K562 (cell line): ENCODE data around the gene NR2C2AP. TPM values are rescaled to one million over a fixed set of nuclear protein-coding genes. Genes with fewer than 3 reads are reported as not detected.
A peak's percentile ranks its signal among the peaks of the same experiment; 100 is the strongest.

Experiments
- ADNP ChIP-seq: fragments of 200-800 bp; sonication (Bioruptor generic); IDR thresholded peaks from 2 replicates; pipeline ENCODE4 v1.6.1; 2016; ENCODE audit warnings: missing genetic modification characterization, missing compliant biosample characterization
- ARID1B ChIP-seq: fragments of 450-650 bp; IDR thresholded peaks from 2 replicates; pipeline ENCODE4 v1.6.1; 2016; ENCODE audit warnings: antibody characterized with exemption, mild to moderate bottlenecking, inconsistent platforms
- ATF1 ChIP-seq, 2 experiments: fragments of 450-650 bp in 1 of 2; IDR thresholded peaks; 2 replicates each; pipeline ENCODE4 v1.6.1; 2016; ENCODE audit warnings: missing compliant biosample characterization in 1 of 2, missing genetic modification characterization in 1 of 2
- ATF4 ChIP-seq: fragments of 450-650 bp; formaldehyde crosslinking; IDR thresholded peaks from 2 replicates; pipeline ENCODE4 v1.4.0; 2022; ENCODE audit warnings: mild to moderate bottlenecking, moderate library complexity
- CCNT2 ChIP-seq: IDR thresholded peaks from 2 replicates; pipeline ENCODE4 v1.6.1; 2011; ENCODE audit warnings: borderline replicate concordance, low read depth, mild to moderate bottlenecking, moderate library complexity, mixed read lengths, low read length; ENCODE audit not compliant: insufficient read length; ENCODE audit errors: extremely low read depth
- CEBPB ChIP-seq: fragments of 450-650 bp; IDR thresholded peaks from 2 replicates; pipeline ENCODE4 v1.6.1; 2016; ENCODE audit warnings: missing genetic modification characterization, missing compliant biosample characterization
- CLOCK ChIP-seq: fragments of 250-450 bp; sonication (Bioruptor Pico); IDR thresholded peaks from 2 replicates; pipeline ENCODE4 v1.4.0; 2020; ENCODE audit warnings: mild to moderate bottlenecking, moderate library complexity, borderline replicate concordance
- CREBBP ChIP-seq: IDR thresholded peaks from one replicate; pipeline ENCODE4 v1.6.1; 2012; ENCODE audit warnings: low read depth, mild to moderate bottlenecking, control low read depth, inconsistent platforms, low read length
- DMBX1 ChIP-seq: fragments of 250-450 bp; sonication (Bioruptor Pico); IDR thresholded peaks from 2 replicates; pipeline ENCODE4 v1.8.0; 2022; ENCODE audit warnings: inconsistent platforms, mild to moderate bottlenecking, moderate library complexity, borderline replicate concordance
- EGR1 ChIP-seq: fragments of 450-650 bp; conservative IDR thresholded peaks from 2 replicates; pipeline ENCODE4 v1.6.1; 2017; ENCODE audit warnings: mild to moderate bottlenecking
- ESRRA ChIP-seq: fragments of 450-650 bp; IDR thresholded peaks from 2 replicates; pipeline ENCODE4 v1.6.1; 2014; ENCODE audit warnings: low read depth, mild to moderate bottlenecking, moderate library complexity, borderline replicate concordance
- FOXM1 ChIP-seq, 2 experiments: fragments of 450-650 bp in 1 of 2; sonication (generic) in 1 of 2; formaldehyde crosslinking in 1 of 2; IDR thresholded peaks; 2 replicates each; pipeline versions ENCODE4 v1.6.1 to v1.9.0; 2017 to 2022; ENCODE audit warnings: low read depth in 2 of 2, mild to moderate bottlenecking in 2 of 2, missing genetic modification reagents in 1 of 2, moderate library complexity in 1 of 2
- GATAD2A ChIP-seq: fragments of 450-650 bp; IDR thresholded peaks from 2 replicates; pipeline ENCODE4 v1.6.1; 2017
- MTA3 ChIP-seq: fragments of 450-650 bp; formaldehyde crosslinking; IDR thresholded peaks from 2 replicates; pipeline ENCODE4 v1.6.1; 2017; ENCODE audit warnings: mild to moderate bottlenecking, borderline replicate concordance
- NCOA1 ChIP-seq: fragments of 450-650 bp; IDR thresholded peaks from 2 replicates; pipeline ENCODE4 v1.6.1; 2016; ENCODE audit warnings: low read depth
- NFE2L1 ChIP-seq: fragments of 450-650 bp; IDR thresholded peaks from 2 replicates; pipeline ENCODE4 v1.6.1; 2016; ENCODE audit warnings: missing genetic modification characterization, low read depth, mild to moderate bottlenecking, missing compliant biosample characterization, moderate library complexity, borderline replicate concordance
- PHF20 ChIP-seq: fragments of 450-650 bp; IDR thresholded peaks from 2 replicates; pipeline ENCODE4 v1.6.1; 2018; ENCODE audit not compliant: partially characterized antibody
- RFX7 ChIP-seq: fragments of 250-450 bp; sonication (Bioruptor Pico); IDR thresholded peaks from 2 replicates; pipeline ENCODE4 v1.5.1; 2021; ENCODE audit warnings: mild to moderate bottlenecking
- RNF219 ChIP-seq: fragments of 250-450 bp; sonication (Bioruptor Pico); IDR thresholded peaks from 2 replicates; pipeline ENCODE4 v1.5.0; 2022; ENCODE audit warnings: mild to moderate bottlenecking
- SP2 ChIP-seq: IDR thresholded peaks from 2 replicates; pipeline ENCODE4 v1.6.1; 2011; ENCODE audit warnings: mild to moderate bottlenecking, low read depth, low read length, moderate library complexity; ENCODE audit not compliant: poor library complexity, severe bottlenecking; ENCODE audit errors: extremely low read depth
- TOE1 ChIP-seq, 2 experiments: fragments of 450-650 bp in 1 of 2; sonication (generic) in 1 of 2; formaldehyde crosslinking in 1 of 2; IDR thresholded peaks; 2 replicates each; pipeline versions ENCODE4 v1.7.1 to v1.8.0; 2016 to 2022; ENCODE audit warnings: borderline replicate concordance in 2 of 2, mild to moderate bottlenecking in 2 of 2, antibody characterized with exemption in 1 of 2, inconsistent platforms in 1 of 2, low read depth in 1 of 2, missing genetic modification reagents in 1 of 2, moderate library complexity in 1 of 2
- polyA plus RNA-seq, 8 experiments: library from polyadenylated mRNA; depleted of rRNA in 4 of 8; stranded (reverse) in 5 of 8; unstranded in 3 of 8; fragments of >200 nt; fragmentation: Nextera tagmentation in 2 of 8; fragmentation: Illumina TruSeq in 1 of 8; extraction: Ambion mirVana in 2 of 8; extraction: Trizol in 1 of 8; gene quantifications; 2 replicates each; pipeline versions ENCODE4 v1.2.1 to v1.2.3, GENCODE V29; 2011 to 2014; ENCODE audit warnings: inconsistent platforms in 1 of 8, missing spikeins in 1 of 8
- total RNA-seq, 7 experiments: library from RNA; depleted of rRNA in 6 of 7; stranded (reverse); fragments of >200 nt in 6 of 7; fragmentation: Illumina TruSeq in 2 of 7; extraction: Trizol in 2 of 7; gene quantifications; 2 replicates each; pipeline versions ENCODE4 v1.2.1 to v1.2.3, GENCODE V29; 2011 to 2021; ENCODE audit warnings: low replicate concordance in 1 of 7

NR2C2AP gene
- total and polyA plus RNA-seq, 9 of the 15 experiments (the other 6 are each of a cell fraction or from before 2014, with no cell fraction given), result 23.7 to 77.4 (median 32.4) TPM

GRCh38 chr19:19171821-19172532 lies 31.2 kb downstream of the NR2C2AP start (continued):
- 0 out of 2 replicates have a peak, but pooled peaks have one; percentile 9 for TF ChIP-seq NCOA1
- TF ChIP-seq NFE2L1 (tag), result no peak
- TF ChIP-seq PHF20, result peak; percentile 24
- peak; percentile 17; the same call in 1 of the 2 replicates for TF ChIP-seq TOE1 (IDR thresholded peaks at IDR 0.05; ENCODE audit: borderline replicate concordance)
- TF ChIP-seq TOE1 (CRISPR knock-in tag; IDR thresholded peaks at IDR 0.05; ENCODE audit: borderline replicate concordance, low read depth), result no peak
- no peak for TF ChIP-seq CLOCK
- 0 out of 2 replicates have a peak, but pooled peaks have one; percentile 24 for TF ChIP-seq FOXM1 (IDR thresholded peaks at IDR 0.05; ENCODE audit: low read depth)
- no peak for TF ChIP-seq FOXM1 (CRISPR knock-in tag; IDR thresholded peaks at IDR 0.05; ENCODE audit: low read depth)
- TF ChIP-seq CEBPB (tag), result peak; percentile 85
- TF ChIP-seq CREBBP, result no peak
- TF ChIP-seq GATAD2A, result 0 out of 2 replicates have a peak, but pooled peaks have one; percentile 9
- peak; percentile 93 for TF ChIP-seq ADNP (tag)
- TF ChIP-seq EGR1, result peak; percentile 83
- TF ChIP-seq ATF4 (CRISPR knock-in tag), result peak; percentile 67; the same call in 1 of the 2 replicates
- no peak for TF ChIP-seq ATF1 (CRISPR knock-in tag; IDR thresholded peaks at IDR 0.05)
- TF ChIP-seq ATF1 (tag; IDR thresholded peaks at IDR 0.05), result peak; percentile 41
- TF ChIP-seq ARID1B, result peak; percentile 43; the same call in 1 of the 2 replicates
- no peak for TF ChIP-seq ESRRA
- no peak for TF ChIP-seq SP2
- peak; percentile 61; the same call in 1 of the 2 replicates for TF ChIP-seq DMBX1 (CRISPR knock-in tag)
- peak; percentile 51; the same call in 1 of the 2 replicates for TF ChIP-seq MTA3
- TF ChIP-seq RNF219, result no peak
- TF ChIP-seq CCNT2, result peak; percentile 21
- no peak for TF ChIP-seq RFX7 (CRISPR knock-in tag)
